ENCODE data around the gene FGF12. TPM values are rescaled to one million over a fixed set of nuclear protein-coding genes. Genes with fewer than 3 reads are reported as not detected.
"Not testable (repeated sequence)": the region's sequence is repeated elsewhere in the genome, so short reads cannot be mapped to it uniquely, and the experiment has no call there.

FGF12 gene
- total RNA-seq = 5.0 and 6.1 TPM in 2 replicates
- long read RNA-seq, partial matches to known transcripts = 3 of 7 reads
- long read RNA-seq, other reads (novel, unspliced or antisense) = 4 of 7 reads

DNA sequence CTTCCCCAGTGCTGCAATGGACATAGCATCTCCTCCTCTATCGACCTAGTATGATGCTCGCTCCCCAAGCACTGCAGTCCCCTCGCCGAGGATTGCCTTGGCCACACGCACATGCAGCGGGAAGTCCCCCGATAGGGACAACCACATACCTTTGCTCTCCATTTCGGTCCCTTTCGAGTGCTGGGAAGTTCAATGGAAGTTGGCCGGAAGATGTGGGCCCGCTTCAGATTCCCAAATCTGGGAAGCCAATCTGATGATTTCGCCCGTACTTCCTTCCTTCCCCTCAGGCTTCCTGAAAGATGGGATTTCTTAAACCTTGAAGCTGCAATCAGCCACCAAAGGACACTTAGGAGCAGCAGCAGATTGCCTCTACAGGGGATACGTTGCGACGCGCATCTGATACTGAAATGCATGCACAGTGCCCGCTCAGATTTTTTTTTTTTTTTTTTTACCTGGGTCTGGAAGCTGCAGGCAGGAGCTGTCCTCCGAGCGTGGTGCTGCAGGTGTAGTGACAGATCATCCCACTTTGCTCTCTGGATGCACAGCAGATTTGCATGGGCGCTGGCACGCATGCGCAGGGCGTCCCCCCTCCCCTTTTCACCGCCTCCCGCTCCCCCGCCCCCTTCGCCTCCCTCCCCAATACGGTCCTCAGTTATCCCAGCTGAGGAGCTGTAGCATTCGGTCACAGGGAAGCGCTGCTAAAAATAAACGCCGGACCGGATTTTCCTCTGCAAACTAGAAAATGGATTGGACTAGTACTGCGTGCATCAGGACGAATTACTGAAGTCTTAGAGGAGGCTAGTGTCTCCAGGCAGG lies at the start of gene FGF12:
Gene FGF12, minus strand, starts transcription at position 510 of the 816 bp plus-strand sequence.
- DNase-seq (ENCODE audit: low spot score, unreplicated experiment) = peak; percentile 86
- Mint-ChIP-seq H3K9me3 (ENCODE audit: low read depth) (no peaks in the 10 kb centered on the region), H3K36me3 (ENCODE audit: insufficient read depth) (no peaks in the 10 kb centered on the region), H3K27me3 (peaks cover 22% of the 10 kb centered on the region), H3K4me3 (ENCODE audit: low read depth) (peak within 1 kb of the TSS; percentile 65), H3K27ac (no peak within 1 kb of the TSS), H3K4me1 (ENCODE audit: low read depth) (peaks cover 10% of the 10 kb centered on the region)
- TF ChIP-seq CTCF (IDR thresholded peaks at IDR 0.05; ENCODE audit: unreplicated experiment) = no peak

GRCh38 chr3:192774341-192774740 lies 47.0 kb upstream of the FGF12 start:
- H3K9me3 Mint-ChIP-seq (ENCODE audit: low read depth) = peaks cover 13% of the 10 kb centered on the region
- H3K4me1 Mint-ChIP-seq (ENCODE audit: low read depth); DNase-seq (ENCODE audit: low spot score, unreplicated experiment); H3K4me3 Mint-ChIP-seq (ENCODE audit: low read depth); H3K27ac Mint-ChIP-seq; H3K36me3 Mint-ChIP-seq (ENCODE audit: insufficient read depth); H3K27me3 Mint-ChIP-seq: not testable (repeated sequence)

DNA sequence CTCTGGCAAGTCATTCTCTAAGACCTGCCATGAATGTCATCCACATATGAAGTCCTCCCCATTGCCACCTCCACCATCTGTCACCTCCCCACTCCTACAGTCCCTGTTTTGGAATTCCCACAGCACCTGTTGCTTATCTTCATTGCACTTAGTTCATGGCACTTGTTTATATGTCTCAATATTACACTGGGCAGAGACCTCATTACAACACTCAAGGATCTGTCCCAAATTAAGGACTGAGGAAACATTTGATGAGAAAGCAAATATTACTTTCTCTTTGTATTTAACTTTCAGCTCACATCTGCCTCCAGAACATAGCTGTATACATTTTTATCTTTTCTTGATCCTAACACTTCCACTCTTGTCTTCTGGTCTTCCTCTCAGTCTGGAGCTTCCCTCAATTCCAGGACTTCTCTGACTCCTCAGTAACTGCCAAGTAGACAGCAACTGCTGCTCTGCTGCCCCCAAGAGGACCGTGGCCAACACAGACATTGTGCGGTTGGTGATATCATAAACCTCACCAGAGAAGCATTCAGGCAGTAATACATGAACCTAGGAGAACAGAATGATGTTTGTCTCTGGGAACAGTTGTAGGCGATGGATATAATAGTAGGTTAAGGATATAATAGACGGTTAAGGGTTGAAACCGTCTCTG lies 45.0 kb upstream of the FGF12 start:
- no peak overlapping the region for H3K4me3 Mint-ChIP-seq (ENCODE audit: low read depth)
- no peak overlapping the region for H3K27ac Mint-ChIP-seq
- H3K9me3 Mint-ChIP-seq (ENCODE audit: low read depth) = peaks cover 13% of the 10 kb centered on the region
- TF ChIP-seq CTCF (IDR thresholded peaks at IDR 0.05; ENCODE audit: unreplicated experiment) = peak; percentile 64
- no peaks in the 10 kb centered on the region for H3K27me3 Mint-ChIP-seq
- no peaks in the 10 kb centered on the region for H3K4me1 Mint-ChIP-seq (ENCODE audit: low read depth)
- H3K36me3 Mint-ChIP-seq (ENCODE audit: insufficient read depth) = peaks cover 2% of the 10 kb centered on the region
- no peak for DNase-seq (ENCODE audit: low spot score, unreplicated experiment)

DNA sequence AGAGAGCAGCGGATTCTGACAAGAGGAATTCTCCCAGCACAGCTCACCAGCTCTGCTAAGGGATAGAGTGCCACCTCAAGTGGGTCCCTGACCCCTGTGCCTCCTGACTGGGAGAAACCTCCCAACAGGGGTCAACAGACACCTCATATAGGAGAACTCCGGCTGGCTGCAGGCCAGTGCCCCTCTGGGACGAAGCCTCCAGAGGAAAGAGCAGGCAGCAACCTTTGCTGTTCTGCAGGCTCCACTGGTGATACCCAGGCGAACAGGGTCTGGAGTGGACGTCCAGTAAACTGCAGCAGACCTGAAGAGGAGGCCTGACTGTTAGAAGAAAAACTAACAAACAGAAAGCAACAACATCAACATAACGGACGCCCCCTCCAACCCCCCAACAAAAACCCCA lies 31.3 kb upstream of the FGF12 start:
- Mint-ChIP-seq H3K9me3 (ENCODE audit: low read depth) (peaks cover 29% of the 10 kb centered on the region), H3K4me1 (ENCODE audit: low read depth) (peaks cover 4% of the 10 kb centered on the region), H3K27ac (no peak overlapping the region), H3K27me3 (no peaks in the 10 kb centered on the region), H3K4me3 (ENCODE audit: low read depth) (no peak overlapping the region), H3K36me3 (ENCODE audit: insufficient read depth) (no peaks in the 10 kb centered on the region)
- no peak for DNase-seq (ENCODE audit: low spot score, unreplicated experiment)
- no peak for TF ChIP-seq CTCF (IDR thresholded peaks at IDR 0.05; ENCODE audit: unreplicated experiment)

DNA sequence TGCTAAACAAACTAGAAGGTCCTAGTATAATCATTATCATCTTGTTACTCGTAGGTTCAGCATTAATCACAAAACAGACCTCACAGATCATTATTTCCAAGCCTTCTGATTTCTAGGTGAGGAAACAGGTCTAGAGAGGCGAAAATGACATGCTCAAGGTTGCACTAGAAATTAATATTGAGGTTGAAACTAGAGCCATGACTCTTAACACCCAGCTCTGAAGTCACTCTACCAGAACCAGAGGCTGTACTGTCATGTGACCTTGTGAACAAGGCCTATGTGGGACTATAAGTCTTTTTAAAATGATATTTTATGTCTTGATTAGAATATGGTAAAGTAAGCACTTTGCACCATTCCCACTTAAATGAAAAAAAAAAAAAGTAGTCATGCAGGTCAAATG lies 23.8 kb upstream of the FGF12 start:
- H3K36me3 Mint-ChIP-seq (ENCODE audit: insufficient read depth) = no peaks in the 10 kb centered on the region
- DNase-seq (ENCODE audit: low spot score, unreplicated experiment) = no peak
- no peak for TF ChIP-seq CTCF (IDR thresholded peaks at IDR 0.05; ENCODE audit: unreplicated experiment)
- H3K27ac Mint-ChIP-seq = no peak overlapping the region
- H3K4me1 Mint-ChIP-seq (ENCODE audit: low read depth) = peaks cover 12% of the 10 kb centered on the region
- H3K4me3 Mint-ChIP-seq (ENCODE audit: low read depth) = no peak overlapping the region
- no peaks in the 10 kb centered on the region for H3K9me3 Mint-ChIP-seq (ENCODE audit: low read depth)
- no peaks in the 10 kb centered on the region for H3K27me3 Mint-ChIP-seq

All from progenitor cell of endocrine pancreas (in vitro differentiated cells).